Left ventricle myocardium superior (tissue), 1 donor: Measurements from ENCODE around the gene NLN. TPM values are rescaled to one million over a fixed set of nuclear protein-coding genes. Genes with fewer than 3 reads are reported as not detected.
"Not testable (repeated sequence)": the region's sequence is repeated elsewhere in the genome, so short reads cannot be mapped to it uniquely, and the experiment has no call there.

Source experiments
- ATAC-seq: fragments of 200-7000 bp; cut with Tn5 transposase; one replicate; pipeline ENCODE4 v1.9.1; 2020; ENCODE audit warnings: mild to moderate bottlenecking, moderate library complexity
- DNase-seq: peaks from one replicate; pipeline ENCODE4 v3.0.0-alpha.2; 2020
- intact Hi-C: fragments of 100-400 bp; cut with micrococcal nuclease; formaldehyde crosslinking; loops from one replicate; pipeline ENCODE4 v1.11.0; 2022
- long read RNA-seq: library from polyadenylated mRNA; unstranded; transcript quantifications from one replicate; pipeline ENCODE4 v2.0.0, GENCODE V29; 2021
- total RNA-seq: library from RNA; stranded (reverse); fragmentation: NEBNext Ultra II Directional; extraction: Animal tissue kit (Norgen Biotek cat#: 25700); gene quantifications from one replicate; pipeline ENCODE4 v1.2.1, GENCODE V29; 2021
- donor health status: DM: no; HTN: yes; CAD: no; lungs with severe emphysema.

Gene NLN
- total RNA-seq: 14.1 TPM
- long read RNA-seq, full-length matches to known transcripts: 23 of 26 reads
- long read RNA-seq, partial matches to known transcripts: 1 of 26 reads
- long read RNA-seq, other reads (novel, unspliced or antisense): 2 of 26 reads

- ATAC-seq (peak; percentile 98), DNase-seq (peak; percentile 94)
- intact Hi-C loops: no loop called here
Observed at GRCh38 chr5:65721720-65722574, at the start of gene NLN, which contains the start of gene SGTB. NLN (plus strand) TSS chr5:65722205; CDS start chr5:65722374, 169 bp downstream. SGTB (minus strand) TSS chr5:65722109; CDS start chr5:65720807, 1,302 bp downstream.

GRCh38 chr5:65672796-65673195, 49.2 kb upstream of the NLN start:
- DNase-seq: no peak
- ATAC-seq: no peak
- intact Hi-C loops: no loop called here

GRCh38 chr5:65674749-65675148, 47.3 kb upstream of the NLN start:
- intact Hi-C loops: no loop called here
- ATAC-seq (no peak), DNase-seq (no peak)

- intact Hi-C loops, ATAC-seq, DNase-seq: not testable (repeated sequence)
Observed at GRCh38 chr5:65676056-65676455, 45.9 kb upstream of the NLN start.

- intact Hi-C loops: no loop called here
- no peak for ATAC-seq
- DNase-seq: no peak
Observed at GRCh38 chr5:65682148-65682547, 39.9 kb upstream of the NLN start.

- DNase-seq (no peak), ATAC-seq (no peak)
- intact Hi-C loops: no loop called here
Observed at GRCh38 chr5:65693121-65693520, 28.9 kb upstream of the NLN start.

- no peak for ATAC-seq
- intact Hi-C loops: no loop called here
- DNase-seq: no peak
Observed at GRCh38 chr5:65695162-65695755, 26.7 kb upstream of the NLN start.

GRCh38 chr5:65695896-65696295, 26.1 kb upstream of the NLN start:
- ATAC-seq: no peak

GRCh38 chr5:65696892-65697291, 25.1 kb upstream of the NLN start:
- ATAC-seq (peak; percentile 57), DNase-seq (no peak)
- intact Hi-C loops: no loop called here

More at GRCh38 chr5:65695896-65696295, 26.1 kb upstream of the NLN start:
- intact Hi-C loops: no loop called here
- no peak for DNase-seq

- intact Hi-C loops: no loop called here
- ATAC-seq (no peak), DNase-seq (no peak)
Observed at GRCh38 chr5:65699338-65699737, 22.7 kb upstream of the NLN start.

- DNase-seq (no peak), ATAC-seq (no peak)
- intact Hi-C loops: no loop called here
Observed at GRCh38 chr5:65702036-65702435, 20.0 kb upstream of the NLN start.

- intact Hi-C loops: no loop called here
- ATAC-seq (no peak), DNase-seq (no peak)
Observed at GRCh38 chr5:65704621-65705239, 17.3 kb upstream of the NLN start.

- DNase-seq (no peak), ATAC-seq (no peak)
- intact Hi-C loops: no loop called here
Observed at GRCh38 chr5:65707663-65708062, 14.3 kb upstream of the NLN start.

- ATAC-seq (no peak), DNase-seq (no peak)
- intact Hi-C loops: no loop called here
Observed at GRCh38 chr5:65708145-65708544, 13.9 kb upstream of the NLN start.

- DNase-seq (no peak), ATAC-seq (no peak)
- intact Hi-C loops: no loop called here
Observed at GRCh38 chr5:65718576-65719310, 3.3 kb upstream of the NLN start.

GRCh38 chr5:65721050-65721719, 820 bp upstream of the NLN start:
- intact Hi-C loops: no loop called here
- DNase-seq: peak; percentile 77
- ATAC-seq: peak; percentile 64

- intact Hi-C loops: no loop called here
- DNase-seq (no peak), ATAC-seq (peak; percentile 45)
Observed at GRCh38 chr5:65722575-65723403, 784 bp downstream of the NLN start.
